H1 (cell line): ENCODE data around the gene TRA2A. TPM values are rescaled to one million over a fixed set of nuclear protein-coding genes. Genes with fewer than 3 reads are reported as not detected.

Experiments used
- ASH2L ChIP-seq: fragments of 200-600, 300-600 bp; sonication (generic); IDR thresholded peaks from one replicate; pipeline ENCODE4 v1.7.1; 2017; ENCODE audit warnings: low read length
- ATF2 ChIP-seq: IDR thresholded peaks from 2 replicates; pipeline ENCODE4 v1.6.1; 2012; ENCODE audit warnings: low read length, inconsistent platforms
- BACH1 ChIP-seq: IDR thresholded peaks from 2 replicates; pipeline ENCODE4 v1.6.1; 2012; ENCODE audit warnings: low read length, improper control_type of control experiment
- CEBPB ChIP-seq: IDR thresholded peaks from 2 replicates; pipeline ENCODE4 v1.6.1; 2012; ENCODE audit warnings: low read depth, low read length
- CREB1 ChIP-seq: IDR thresholded peaks from 2 replicates; pipeline ENCODE4 v1.6.1; 2012; ENCODE audit warnings: inconsistent platforms
- CTBP2 ChIP-seq: IDR thresholded peaks from 2 replicates; pipeline ENCODE4 v1.7.0; 2011; ENCODE audit warnings: borderline replicate concordance, mild to moderate bottlenecking, moderate library complexity, mixed read lengths, low read length; ENCODE audit not compliant: insufficient read depth, insufficient read length
- EGR1 ChIP-seq: IDR thresholded peaks from 2 replicates; pipeline ENCODE4 v1.6.1; 2011; ENCODE audit warnings: low read depth, low read length, borderline replicate concordance
- HDAC2 ChIP-seq, 2 experiments: fragments of 300-600 bp in 1 of 2; sonication (generic) in 1 of 2; IDR thresholded peaks; 2 replicates each; pipeline ENCODE4 v1.6.1; 2011 to 2012; ENCODE audit warnings: low read depth in 2 of 2, low read length in 2 of 2, mild to moderate bottlenecking in 2 of 2, moderate library complexity in 2 of 2, borderline replicate concordance in 1 of 2, inconsistent platforms in 1 of 2
- KDM5A ChIP-seq: fragments of 200-600 bp; IDR thresholded peaks from 2 replicates; pipeline ENCODE4 v1.7.1; 2012; ENCODE audit warnings: mild to moderate bottlenecking, low read length, inconsistent platforms, mixed read lengths
- MAX ChIP-seq: IDR thresholded peaks from 2 replicates; pipeline ENCODE4 v1.6.1; 2012; ENCODE audit warnings: inconsistent platforms
- NANOG ChIP-seq: IDR thresholded peaks from 2 replicates; pipeline ENCODE4 v1.6.1; 2011; ENCODE audit warnings: low read length, low read depth, mild to moderate bottlenecking, inconsistent platforms; ENCODE audit not compliant: insufficient read depth, poor library complexity, severe bottlenecking
- NRF1 ChIP-seq: IDR thresholded peaks from 2 replicates; pipeline ENCODE4 v1.6.1; 2011; ENCODE audit warnings: mild to moderate bottlenecking, low read depth, low read length, improper control_type of control experiment
- POLR2AphosphoS5 ChIP-seq: IDR thresholded peaks from 2 replicates; pipeline ENCODE4 v1.6.1; 2011; ENCODE audit warnings: low read depth, low read length
- RAD21 ChIP-seq, 2 experiments: IDR thresholded peaks in 1 of 2; conservative IDR thresholded peaks in 1 of 2; 2 replicates each; pipeline ENCODE4 v1.6.1; 2011; ENCODE audit warnings: low read depth in 2 of 2, low read length in 2 of 2, improper control_type of control experiment in 1 of 2, inconsistent platforms in 1 of 2, mild to moderate bottlenecking in 1 of 2, moderate library complexity in 1 of 2
- SAP30 ChIP-seq: fragments of 300-600 bp; sonication (generic); IDR thresholded peaks from 2 replicates; pipeline ENCODE4 v1.7.1; 2012; ENCODE audit warnings: low read length, moderate library complexity, mild to moderate bottlenecking, inconsistent platforms; ENCODE audit not compliant: insufficient read depth, insufficient replicate concordance
- SRF ChIP-seq: IDR thresholded peaks from 2 replicates; pipeline ENCODE4 v1.6.1; 2011; ENCODE audit warnings: mild to moderate bottlenecking, low read depth, low read length, moderate library complexity
- TAF1 ChIP-seq: IDR thresholded peaks from 2 replicates; pipeline ENCODE4 v1.6.1; 2011; ENCODE audit warnings: mild to moderate bottlenecking, low read depth, low read length
- TBP ChIP-seq: IDR thresholded peaks from 2 replicates; pipeline ENCODE4 v1.6.1; 2011; ENCODE audit warnings: low read depth, low read length, improper control_type of control experiment
- TEAD4 ChIP-seq: IDR thresholded peaks from 2 replicates; pipeline ENCODE4 v1.6.1; 2012; ENCODE audit warnings: low read depth, low read length, inconsistent platforms, mixed read lengths
- USF2 ChIP-seq: IDR thresholded peaks from 2 replicates; pipeline ENCODE4 v1.6.1; 2011; ENCODE audit warnings: low read length, improper control_type of control experiment
- YY1 ChIP-seq: IDR thresholded peaks from 2 replicates; pipeline ENCODE4 v1.6.1; 2011; ENCODE audit warnings: low read depth, mild to moderate bottlenecking, low read length
- polyA plus RNA-seq, 7 experiments: library from polyadenylated mRNA; depleted of rRNA in 3 of 7; stranded (reverse) in 5 of 7; unstranded in 2 of 7; fragments of >200 nt in 5 of 7; fragments of 200-250 nt in 2 of 7; gene quantifications; 1 replicate in 5 of 7; 2 replicates in 1 of 7; 4 replicates in 1 of 7; pipeline versions ENCODE4 v1.2.1 to v1.2.3, GENCODE V29; 2011 to 2013; ENCODE audit warnings: missing spikeins in 2 of 7, mixed read lengths in 2 of 7
- total RNA-seq: library from RNA; stranded (reverse); fragmentation: NEBNext Ultra II Directional; extraction: Animal tissue kit (Norgen Biotek cat#: 25700); gene quantifications from 2 replicates; pipeline ENCODE4 v1.2.1, GENCODE V29; 2021

The TRA2A gene
- total and polyA plus RNA-seq, 2 of the 8 experiments (the other 6 are each of a cell fraction or from before 2014, with no cell fraction given), result 116 to 125 TPM

- TF ChIP-seq ATF2 (no peak), NANOG (peak; percentile 13), POLR2AphosphoS5 (no peak; the same call in 1 of the 2 replicates), KDM5A (no peak), EGR1 (peak; percentile 70; the same call in 1 of the 2 replicates), TEAD4 (no peak; the same call in 1 of the 2 replicates), CEBPB (no peak), BACH1 (no peak), MAX (no peak; the same call in none of the 2 replicates), CTBP2 (no peak), TAF1 (peak; percentile 63), SAP30 (no peak), RAD21 (IDR thresholded peaks at IDR 0.05 in 1 of 2, conservative IDR thresholded peaks at IDR 0.05 in 1 of 2; ENCODE audit: low read depth in 2 of 2, low read length in 2 of 2) (no peak), HDAC2 (IDR thresholded peaks at IDR 0.05; ENCODE audit: borderline replicate concordance in 1 of 2, low read depth in 2 of 2, low read length in 2 of 2) (no peak), SRF (no peak), NRF1 (no peak), YY1 (no peak), ASH2L (no peak), CREB1 (peak; percentile 16; the same call in 1 of the 2 replicates), TBP (peak; percentile 63), USF2 (no peak)
These were observed 60.5 kb downstream of the TRA2A start (continued) for GRCh38 chr7:23471106-23471859.
